NCI-H510A treated with DMSO at 0.1 percent for 48 hours (cell line): ENCODE measurements around the gene SPRR1A.
"Not testable (repeated sequence)": the region's sequence is repeated elsewhere in the genome, so short reads cannot be mapped to it uniquely, and the experiment has no call there.

ENCODE experiments used
- DNase-seq: peaks from one replicate; lab custom pipeline; 2025; lab: John Stamatoyannopoulos, UW

The SPRR1A gene

GRCh38 chr1:152972196-152972886 lies 11.5 kb upstream of the SPRR1A start:
- DNase-seq = no peak

- DNase-seq = no peak
Measured at GRCh38 chr1:152976688-152977087, 7.2 kb upstream of the SPRR1A start.

DNA sequence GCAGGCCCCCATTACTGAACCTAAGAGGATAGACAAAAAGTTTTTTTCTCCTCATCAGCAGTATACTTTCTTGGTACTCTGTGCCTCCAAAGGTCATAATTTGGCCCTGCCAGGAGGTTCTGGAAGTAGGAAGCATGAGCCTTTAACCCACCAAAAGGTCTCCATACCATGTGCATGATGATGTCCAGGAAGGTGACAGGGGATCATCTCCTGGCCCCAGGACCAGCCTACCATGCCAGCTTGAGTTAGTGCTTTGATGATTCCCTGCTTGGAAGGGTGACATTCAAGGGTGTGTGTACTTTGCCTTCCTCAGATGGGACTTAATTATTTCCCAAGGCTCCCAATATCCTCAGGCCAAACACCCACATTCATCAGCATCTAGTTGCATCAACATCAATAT lies 6.3 kb upstream of the SPRR1A start:
- no peak for DNase-seq

GRCh38 chr1:152980676-152981075 lies 3.2 kb upstream of the SPRR1A start:
- DNase-seq = no peak

- DNase-seq = no peak
Measured at GRCh38 chr1:152981146-152981871, 2.6 kb upstream of the SPRR1A start.

DNA sequence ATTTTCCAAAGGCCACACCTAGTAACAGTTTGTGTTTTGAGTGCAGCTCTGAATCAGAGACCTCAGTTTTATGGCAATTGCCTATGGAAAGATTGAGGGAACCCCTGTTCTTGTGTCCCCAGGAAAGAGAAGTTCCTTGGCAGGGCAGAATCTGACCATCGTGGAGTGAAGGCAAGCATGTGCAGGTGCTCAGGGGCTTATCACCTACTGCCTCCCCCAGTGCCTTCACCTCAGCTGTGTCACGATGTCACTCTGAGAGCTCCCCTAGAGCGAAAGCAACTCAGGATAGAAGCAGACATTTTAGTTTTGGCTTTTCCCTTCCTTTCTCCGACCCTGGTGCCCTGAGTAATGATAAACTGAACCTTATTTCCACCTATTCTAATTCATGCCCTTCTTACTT lies 1.8 kb upstream of the SPRR1A start:
- no peak for DNase-seq

DNA sequence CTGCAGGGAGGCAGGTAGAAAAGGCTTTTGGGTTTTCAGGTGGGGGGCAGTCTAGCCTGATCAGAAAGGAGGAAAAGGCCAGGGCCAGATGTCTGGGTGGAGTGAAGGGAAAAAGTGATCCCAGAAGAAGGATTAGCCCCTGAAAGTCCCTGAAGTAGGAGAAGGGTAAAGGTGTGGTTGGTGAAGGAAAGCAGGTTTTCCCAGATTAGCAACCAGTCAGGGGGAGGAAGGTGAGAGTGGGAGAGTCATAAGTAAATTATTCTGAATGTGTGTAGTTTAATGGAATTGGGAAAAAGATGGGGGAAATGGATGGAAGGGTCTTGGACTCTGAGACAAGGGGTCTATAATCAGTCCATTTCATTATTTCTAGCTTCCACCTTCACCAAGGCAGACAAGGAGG lies 647 bp upstream of the SPRR1A start:
- no peak for DNase-seq

- DNase-seq = no peak
Measured at GRCh38 chr1:152986578-152986977, 2.7 kb downstream of the SPRR1A start.

GRCh38 chr1:152993186-152993585 lies 9.3 kb downstream of the SPRR1A start:
- no peak for DNase-seq

- DNase-seq = no peak
Measured at GRCh38 chr1:152995842-152996241, 12.0 kb downstream of the SPRR1A start.

DNA sequence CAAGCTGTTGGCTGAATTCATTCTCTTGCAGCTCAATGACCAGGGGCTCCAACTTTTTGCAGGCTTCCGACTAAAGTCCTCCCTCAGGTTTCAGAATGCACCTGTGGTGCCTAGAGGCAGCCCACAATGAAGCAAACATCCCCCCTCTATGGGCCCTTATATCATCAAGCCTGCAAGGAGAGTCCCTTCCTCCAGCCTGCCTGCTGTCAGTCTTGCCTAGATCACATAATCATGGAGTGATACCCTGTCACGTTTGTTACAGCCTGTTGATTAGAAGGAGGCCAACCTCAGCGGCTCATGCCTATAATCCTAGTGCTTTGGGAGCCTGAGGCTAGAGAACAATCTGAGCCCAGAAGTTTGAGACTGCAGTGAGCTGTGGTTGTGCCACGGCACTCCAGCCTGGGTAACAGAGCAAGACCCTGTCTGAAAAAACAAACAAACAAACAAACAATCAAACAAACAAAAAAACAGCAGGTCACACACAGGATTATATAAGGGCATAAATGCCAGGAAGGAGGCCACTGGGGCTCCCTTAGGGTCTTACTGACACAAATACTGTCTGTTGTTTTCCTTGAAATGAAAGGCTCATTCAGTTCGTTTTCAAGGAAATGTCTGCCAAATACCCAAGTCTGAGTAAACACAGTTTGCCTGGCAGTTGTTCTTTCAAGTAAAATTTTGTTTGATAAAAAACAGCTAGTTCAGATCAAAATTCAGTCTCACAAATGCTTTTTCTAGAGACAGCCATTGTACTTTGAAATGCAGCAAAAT lies 12.9 kb downstream of the SPRR1A start:
- DNase-seq = no peak

DNA sequence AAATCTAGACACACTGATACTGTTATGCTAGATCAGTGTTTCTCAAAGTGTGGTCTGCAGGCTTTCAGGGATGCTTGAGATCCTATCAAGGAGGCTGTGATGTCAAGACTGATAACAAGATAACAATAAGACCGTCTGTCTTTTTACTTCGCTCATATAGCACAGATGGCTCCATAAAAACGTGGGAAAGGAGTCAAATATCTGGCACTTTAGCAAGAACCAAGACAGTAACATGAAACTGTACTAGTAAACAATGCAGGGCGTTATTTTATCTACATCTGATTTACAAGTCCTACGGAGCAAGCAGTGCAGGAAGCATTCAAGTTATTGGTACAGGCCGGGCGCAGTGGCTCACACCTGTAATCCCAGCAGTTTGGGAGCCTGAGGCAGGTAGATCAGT lies 14.0 kb downstream of the SPRR1A start:
- no peak for DNase-seq

DNA sequence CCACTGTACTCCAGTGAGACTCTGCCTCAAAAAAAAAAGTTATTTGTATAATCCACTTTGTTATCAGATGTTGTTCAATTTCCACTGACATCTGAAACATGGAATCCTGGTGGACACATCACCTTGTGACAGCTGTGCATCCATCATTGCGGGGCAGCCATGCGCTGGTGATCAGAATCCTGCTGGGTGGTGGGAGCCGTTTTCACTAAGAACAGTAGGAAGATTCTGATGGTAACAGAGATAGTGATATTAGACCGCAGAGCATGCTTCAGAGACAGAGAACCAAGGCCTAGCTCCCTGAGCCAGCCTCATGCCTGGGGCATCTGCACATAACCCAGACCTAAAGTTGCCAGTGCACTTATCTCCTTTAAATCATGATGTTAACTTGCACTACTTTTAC lies 14.6 kb downstream of the SPRR1A start:
- no peak for DNase-seq

GRCh38 chr1:152999818-153000217 lies 15.9 kb downstream of the SPRR1A start:
- DNase-seq = no peak

DNA sequence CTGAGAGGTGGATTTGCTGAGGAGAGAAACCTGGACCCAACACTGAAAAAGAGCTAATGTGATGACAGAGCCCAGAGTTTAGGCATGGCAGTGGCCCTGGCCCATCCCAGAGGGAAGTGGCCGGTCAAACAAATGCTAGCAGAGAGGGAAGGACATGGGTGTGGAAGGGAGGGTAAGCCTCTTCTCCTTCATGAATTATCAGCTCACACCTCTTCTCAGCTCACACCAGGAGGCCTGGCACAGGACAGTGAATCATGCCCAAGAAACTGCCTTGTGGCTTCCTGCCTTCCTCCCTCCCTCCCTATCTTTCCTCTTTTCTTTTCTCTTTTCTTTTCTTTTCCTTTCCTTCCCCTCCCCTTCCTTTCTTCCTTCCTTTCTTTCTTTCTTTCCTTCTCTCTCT lies 16.4 kb downstream of the SPRR1A start:
- DNase-seq = no peak

DNA sequence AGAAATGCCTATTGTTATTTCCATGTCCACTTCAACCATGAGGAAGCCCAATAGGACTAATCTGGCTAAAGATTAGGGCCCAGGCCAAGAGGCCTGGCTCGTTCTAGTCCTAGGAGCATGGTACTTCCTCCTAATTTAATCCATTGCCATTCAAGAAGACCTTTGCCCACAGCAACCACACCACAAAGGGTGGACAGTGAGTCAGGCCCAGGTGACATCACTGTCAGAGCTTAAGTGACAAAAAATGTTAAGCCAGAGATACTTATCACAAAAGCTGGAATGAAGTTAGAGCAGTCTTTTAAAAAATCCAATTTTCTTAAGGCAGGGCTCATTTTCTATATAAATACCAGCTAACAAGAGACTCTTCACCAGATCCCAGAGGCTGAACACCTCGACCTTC lies 17.5 kb downstream of the SPRR1A start, which contains the start of gene SPRR3:
Gene SPRR3 (plus strand): TSS at position 368 of the 400 bp plus-strand sequence. CDS start 1,272 bp downstream, outside the sequence.
- no peak for DNase-seq

DNA sequence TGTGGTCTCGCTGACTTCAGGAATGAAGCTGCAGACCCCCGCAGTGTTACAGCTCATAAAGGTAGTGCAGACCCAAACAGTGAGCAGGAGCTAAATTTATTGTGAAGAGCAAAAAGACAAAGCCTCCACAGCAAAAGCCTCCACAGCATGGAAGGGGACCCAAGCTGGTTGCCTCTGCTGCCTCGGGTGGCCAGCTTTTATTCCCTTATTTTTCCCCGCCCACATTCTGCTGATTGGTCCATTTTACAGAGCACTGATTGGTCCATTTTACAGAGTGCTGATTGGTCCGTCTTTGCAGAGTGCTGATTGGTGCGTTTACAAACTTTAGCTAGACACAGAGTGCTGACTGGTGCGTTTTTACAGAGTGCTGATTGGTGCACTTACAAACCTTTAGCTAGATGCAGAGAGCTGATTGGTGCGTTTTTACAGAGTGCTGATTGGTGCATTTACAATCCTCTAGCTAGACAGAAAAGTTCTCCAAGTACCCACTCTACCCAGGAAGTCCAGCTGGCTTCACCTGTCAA lies 27.4 kb downstream of the SPRR1A start:
- not testable (repeated sequence) for DNase-seq

GRCh38 chr1:153021829-153022228 lies 37.9 kb downstream of the SPRR1A start:
- not testable (repeated sequence) for DNase-seq

DNA sequence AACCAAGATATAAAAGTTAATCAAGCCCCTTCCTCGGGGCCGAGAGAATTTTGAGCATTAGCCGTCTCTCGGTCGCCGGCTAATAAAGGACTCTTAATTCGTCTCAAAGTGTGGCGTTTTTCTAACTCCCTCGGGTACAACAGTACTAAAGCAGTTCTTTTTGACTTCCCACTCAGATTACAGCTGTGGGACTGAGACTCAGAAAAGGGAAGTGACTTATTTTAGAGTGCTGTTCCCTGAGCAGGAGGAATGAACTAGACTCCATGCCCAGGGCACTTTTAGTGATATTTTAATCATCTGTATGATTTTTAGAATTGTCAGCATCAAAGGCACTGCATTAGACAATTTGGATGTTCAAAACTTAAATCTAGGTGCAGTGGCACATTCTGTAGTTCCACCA lies 38.5 kb downstream of the SPRR1A start:
- DNase-seq = not testable (repeated sequence)

GRCh38 chr1:153023109-153023508 lies 39.2 kb downstream of the SPRR1A start:
- no peak for DNase-seq

DNA sequence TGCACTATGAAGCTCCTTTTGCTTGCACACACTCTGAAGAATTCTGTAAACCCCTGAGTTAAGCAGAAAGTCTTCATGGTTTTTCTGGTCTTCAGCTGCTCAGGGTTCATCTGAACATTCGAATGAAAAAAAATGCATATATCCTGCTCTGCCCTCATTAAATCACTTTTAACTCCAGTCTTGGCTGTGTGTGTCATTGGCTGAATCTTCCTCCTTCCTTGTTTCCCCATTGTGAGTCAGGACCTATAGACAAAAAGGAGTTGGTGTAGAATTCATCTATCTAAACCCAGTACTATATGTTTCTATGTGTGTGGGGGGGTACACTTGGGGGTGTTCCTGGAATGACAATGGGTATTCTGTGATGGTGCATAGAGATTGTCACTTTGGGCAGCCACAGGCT lies 40.5 kb downstream of the SPRR1A start:
- no peak for DNase-seq

DNA sequence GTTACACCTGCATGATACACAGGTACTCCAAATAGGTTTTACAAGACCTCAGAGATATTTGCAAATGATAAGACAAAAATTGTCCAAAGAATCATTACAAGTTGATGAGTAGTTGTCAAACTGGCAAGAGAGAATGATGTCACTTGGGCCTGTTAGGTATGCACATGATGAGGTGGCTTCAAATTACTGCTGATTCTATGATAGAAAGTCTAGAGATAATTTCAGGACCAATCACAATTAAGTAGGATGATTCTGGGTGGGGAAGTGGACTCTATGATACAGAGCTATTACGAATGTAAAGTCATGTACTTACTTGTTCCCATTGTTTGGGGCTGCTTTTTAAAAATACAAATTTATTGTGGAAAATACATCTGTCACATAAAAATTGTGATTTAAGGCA lies 41.9 kb downstream of the SPRR1A start:
- no peak for DNase-seq

DNA sequence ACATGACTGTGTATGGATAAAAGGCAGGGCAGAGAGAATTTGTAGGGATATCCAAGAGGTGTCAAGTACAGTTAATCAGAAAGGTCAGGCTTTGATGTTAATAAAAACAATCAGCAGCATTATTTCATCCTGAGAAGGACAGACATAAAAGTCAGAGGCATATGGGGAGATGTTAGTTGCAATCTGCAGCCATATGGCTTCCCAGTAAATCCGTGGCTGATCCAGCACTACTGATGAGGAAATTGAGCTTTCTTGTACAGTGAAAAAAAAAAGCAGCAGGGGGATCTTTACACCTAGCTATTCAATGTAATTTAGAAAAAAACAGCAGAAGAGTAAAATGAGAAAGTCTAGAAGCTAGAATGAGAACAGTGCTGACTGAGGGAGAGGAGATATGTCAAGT lies 44.9 kb downstream of the SPRR1A start:
- DNase-seq = no peak
